Measurements from ENCODE around the gene BMP6. TPM values are rescaled to one million over a fixed set of nuclear protein-coding genes. Genes with fewer than 3 reads are reported as not detected.
"Not testable (repeated sequence)": the region's sequence is repeated elsewhere in the genome, so short reads cannot be mapped to it uniquely, and the experiment has no call there.

BMP6 gene
- total RNA-seq, 2 donors from 2014 or later: 0.62 to 2.1 TPM

DNA sequence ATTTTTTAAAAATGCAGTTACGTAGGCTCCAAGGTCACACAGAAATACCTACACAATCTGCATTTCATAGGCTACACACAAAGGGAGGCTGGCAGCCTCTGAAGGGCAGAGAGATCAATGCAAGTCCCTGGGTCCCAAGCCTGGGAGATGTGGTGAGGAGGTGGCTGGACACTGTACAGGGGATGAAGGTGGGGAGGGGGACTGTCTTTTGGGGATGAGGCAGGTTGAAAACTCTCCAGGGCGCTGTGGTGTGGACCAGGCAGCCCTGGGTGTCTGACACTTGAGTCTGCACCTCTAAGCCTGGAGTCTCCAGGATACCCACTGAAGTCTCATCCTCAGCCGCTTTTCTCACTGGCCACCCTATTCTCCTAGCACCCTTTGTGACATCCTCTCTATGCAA is 160.2 kb downstream of the BMP6 start:
- Histone ChIP-seq H3K36me3 (peaks cover 17% of the 10 kb centered on the region), H3K4me1 (no peaks in the 10 kb centered on the region)

DNA sequence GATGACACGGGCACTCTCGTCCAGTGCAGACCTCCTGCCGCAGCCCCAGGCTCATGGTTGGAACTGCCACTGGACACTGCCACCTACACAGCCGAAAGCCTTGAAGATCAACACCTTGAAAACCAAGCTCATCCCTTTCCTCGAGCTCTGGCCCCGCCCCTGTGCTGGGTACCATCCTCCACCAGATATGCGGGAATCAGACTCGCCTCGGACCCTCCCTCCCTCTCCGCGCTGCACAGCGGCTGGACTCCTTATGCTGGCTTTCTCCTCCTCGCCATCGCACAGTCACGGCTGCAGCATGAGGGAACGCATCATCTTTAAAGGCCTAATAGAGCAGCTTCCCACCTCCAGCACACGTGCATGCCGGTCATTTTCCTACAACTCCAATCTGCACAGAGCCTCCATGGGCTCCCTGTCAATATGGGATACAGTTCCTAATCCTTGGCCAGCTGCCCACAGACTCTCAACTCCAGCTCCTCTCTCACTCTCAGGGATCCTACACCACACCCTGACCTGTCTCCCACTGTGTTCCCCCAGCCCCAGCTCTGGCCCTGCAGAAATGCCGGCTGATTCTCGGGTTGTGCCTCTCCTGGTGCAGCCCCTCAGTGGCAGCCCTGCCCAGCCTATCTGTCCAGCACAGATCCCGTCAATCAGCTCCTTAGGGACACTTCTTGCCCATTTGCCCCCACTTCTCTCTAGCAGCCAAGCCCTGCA is 161.5 kb downstream of the BMP6 start:
- H3K9me3 ChIP-seq: no peaks in the 10 kb centered on the region
- H3K36me3 ChIP-seq: peaks cover 10% of the 10 kb centered on the region
- DNase-seq: no peak
- intact Hi-C loops (cut with DNase I): no loop called here
- no peak overlapping the region for H3K9ac ChIP-seq (ENCODE audit: low read depth in 2 of 2, low read length in 2 of 2)
- H3K4me3 ChIP-seq: no peak overlapping the region
- H3K27ac ChIP-seq: no peak overlapping the region
- H3K27me3 ChIP-seq: no peaks in the 10 kb centered on the region
- H3K4me1 ChIP-seq: no peaks in the 10 kb centered on the region
- TF ChIP-seq, protein P1, sequence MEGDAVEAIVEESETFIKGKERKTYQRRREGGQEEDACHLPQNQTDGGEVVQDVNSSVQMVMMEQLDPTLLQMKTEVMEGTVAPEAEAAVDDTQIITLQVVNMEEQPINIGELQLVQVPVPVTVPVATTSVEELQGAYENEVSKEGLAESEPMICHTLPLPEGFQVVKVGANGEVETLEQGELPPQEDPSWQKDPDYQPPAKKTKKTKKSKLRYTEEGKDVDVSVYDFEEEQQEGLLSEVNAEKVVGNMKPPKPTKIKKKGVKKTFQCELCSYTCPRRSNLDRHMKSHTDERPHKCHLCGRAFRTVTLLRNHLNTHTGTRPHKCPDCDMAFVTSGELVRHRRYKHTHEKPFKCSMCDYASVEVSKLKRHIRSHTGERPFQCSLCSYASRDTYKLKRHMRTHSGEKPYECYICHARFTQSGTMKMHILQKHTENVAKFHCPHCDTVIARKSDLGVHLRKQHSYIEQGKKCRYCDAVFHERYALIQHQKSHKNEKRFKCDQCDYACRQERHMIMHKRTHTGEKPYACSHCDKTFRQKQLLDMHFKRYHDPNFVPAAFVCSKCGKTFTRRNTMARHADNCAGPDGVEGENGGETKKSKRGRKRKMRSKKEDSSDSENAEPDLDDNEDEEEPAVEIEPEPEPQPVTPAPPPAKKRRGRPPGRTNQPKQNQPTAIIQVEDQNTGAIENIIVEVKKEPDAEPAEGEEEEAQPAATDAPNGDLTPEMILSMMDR (IDR thresholded peaks at IDR 0.05): no peak

More for the DNA sequence above, 160.2 kb downstream of the BMP6 start:
- Histone ChIP-seq H3K9me3 (no peaks in the 10 kb centered on the region), H3K4me3 (no peak overlapping the region), H3K9ac (ENCODE audit: low read depth in 2 of 2, low read length in 2 of 2) (no peak overlapping the region), H3K27ac (no peak overlapping the region), H3K27me3 (no peaks in the 10 kb centered on the region)
- DNase-seq: no peak
- TF ChIP-seq, protein P1 (IDR thresholded peaks at IDR 0.05): no peak
- intact Hi-C loops (cut with DNase I): no loop called here

DNA sequence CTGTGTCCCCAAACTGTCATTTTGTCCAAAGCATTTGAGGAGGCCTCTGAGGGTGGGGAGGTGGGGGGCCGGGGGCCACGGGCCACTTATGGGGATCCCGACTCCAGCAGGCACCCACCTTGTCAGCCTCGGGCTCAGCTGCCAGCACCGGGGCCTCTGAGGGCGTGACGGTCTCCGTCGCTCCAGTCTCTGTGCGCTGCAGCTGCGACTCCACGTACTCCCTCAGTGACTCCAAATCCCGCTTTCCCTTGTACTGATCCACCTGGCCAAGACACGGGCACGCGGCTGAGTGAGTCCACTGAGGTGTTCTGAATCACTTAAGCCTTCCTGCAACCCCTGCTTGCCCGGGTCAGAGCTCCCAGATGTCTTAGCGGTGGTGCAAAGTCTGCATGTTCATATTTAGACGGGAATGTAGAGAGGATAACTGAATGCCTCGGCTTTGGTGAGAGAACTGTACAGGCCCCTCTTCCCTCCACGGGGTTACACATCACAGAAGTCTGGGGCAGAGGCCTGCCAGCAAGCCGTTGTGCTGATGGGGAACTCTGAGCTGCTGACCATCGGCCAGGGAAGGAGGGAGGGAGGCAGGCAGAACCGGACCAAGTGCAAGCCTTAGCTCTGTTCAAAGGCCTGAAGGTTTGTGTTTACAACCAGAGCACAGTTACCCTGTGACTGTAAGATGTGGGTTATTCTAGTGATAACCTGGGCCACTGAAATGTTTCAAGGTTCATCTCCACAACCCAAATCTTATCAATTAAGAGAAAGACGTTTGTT is 162.9 kb downstream of the BMP6 start:
- H3K9ac ChIP-seq (ENCODE audit: low read depth in 2 of 2, low read length in 2 of 2): no peak overlapping the region
- no peak overlapping the region for H3K4me3 ChIP-seq
- H3K9me3 ChIP-seq: no peaks in the 10 kb centered on the region
- DNase-seq: no peak
- no peaks in the 10 kb centered on the region for H3K4me1 ChIP-seq
- TF ChIP-seq, protein P1 (IDR thresholded peaks at IDR 0.05): no peak
- intact Hi-C loops (cut with DNase I): no loop called here
- H3K27ac ChIP-seq: no peak overlapping the region
- no peaks in the 10 kb centered on the region for H3K27me3 ChIP-seq
- H3K36me3 ChIP-seq: peaks cover 11% of the 10 kb centered on the region

DNA sequence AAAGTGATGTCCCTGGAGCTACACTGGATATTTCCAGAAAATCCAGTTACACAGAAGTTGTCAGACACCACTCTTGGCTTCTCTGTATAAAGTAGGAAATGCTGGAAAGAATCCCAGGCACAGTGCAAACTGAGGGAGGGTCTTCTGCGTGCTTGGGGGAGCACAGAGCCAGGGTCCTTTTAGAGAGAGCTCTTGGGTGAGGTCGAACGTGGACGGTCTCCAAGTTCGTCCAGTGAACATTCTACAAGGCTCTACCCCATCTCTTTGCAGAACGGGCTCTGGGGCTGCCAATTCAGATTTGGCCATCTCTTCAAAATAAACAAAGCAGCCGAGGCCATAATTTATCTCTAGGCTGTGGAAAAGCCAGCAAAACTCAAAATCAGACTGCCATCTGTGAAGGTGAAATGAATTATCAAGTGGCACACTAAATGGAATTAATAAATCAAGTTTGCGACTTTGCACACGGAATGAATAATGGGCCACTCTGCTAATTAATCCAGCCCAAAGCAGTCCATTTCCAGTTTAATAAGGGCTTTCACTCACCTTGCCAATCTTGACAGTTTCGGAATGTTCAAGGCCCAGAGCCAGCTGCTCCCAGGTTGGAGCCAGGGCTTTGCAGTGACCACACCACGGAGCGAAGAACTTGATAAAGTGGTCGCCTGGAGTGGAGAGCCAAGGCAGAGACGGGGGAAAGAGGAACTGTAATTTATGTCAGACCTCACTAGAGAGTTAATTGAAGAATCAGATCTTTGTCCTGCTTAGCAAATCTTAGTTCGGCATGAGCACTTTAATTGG is 165.4 kb downstream of the BMP6 start:
- Histone ChIP-seq H3K4me1 (no peaks in the 10 kb centered on the region), H3K4me3 (no peak overlapping the region), H3K9me3 (no peaks in the 10 kb centered on the region), H3K27ac (no peak overlapping the region), H3K27me3 (no peaks in the 10 kb centered on the region), H3K36me3 (peaks cover 11% of the 10 kb centered on the region), H3K9ac (ENCODE audit: low read depth in 2 of 2, low read length in 2 of 2) (no peak overlapping the region)
- TF ChIP-seq, protein P1 (IDR thresholded peaks at IDR 0.05): no peak
- DNase-seq: no peak
- intact Hi-C loops (cut with DNase I): loop anchor here (10.0 kb wide), 1 partner anchor 104 kb away; no protein-coding TSS in a partner anchor

DNA sequence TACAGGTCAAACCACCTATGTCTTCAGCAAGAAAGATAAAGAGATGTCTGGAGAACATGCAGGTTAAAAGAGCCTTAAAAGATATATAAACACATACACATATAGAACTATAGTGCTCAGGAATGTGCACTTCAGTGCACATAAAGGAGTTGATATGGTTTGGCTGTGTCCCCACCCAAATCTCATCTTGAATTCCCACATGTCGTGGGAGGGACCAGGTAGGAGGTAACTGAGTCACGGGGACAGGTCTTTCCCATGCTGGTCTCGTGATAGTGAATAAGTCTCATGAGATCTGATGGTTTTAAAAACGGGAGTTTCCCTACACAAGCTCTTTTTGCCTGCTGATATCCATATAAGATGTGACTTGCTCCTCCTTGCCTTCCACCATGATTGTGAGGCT is 166.5 kb downstream of the BMP6 start:
- peaks cover 11% of the 10 kb centered on the region for H3K36me3 ChIP-seq
- H3K4me3 ChIP-seq; H3K27ac ChIP-seq; DNase-seq; H3K27me3 ChIP-seq; H3K9ac ChIP-seq (ENCODE audit: low read depth in 2 of 2, low read length in 2 of 2); H3K4me1 ChIP-seq; H3K9me3 ChIP-seq: not testable (repeated sequence)
- intact Hi-C loops (cut with DNase I): loop anchor here (10.0 kb wide), 1 partner anchor 102 kb away; no protein-coding TSS in a partner anchor
